ENCODE measurements around the gene PLAAT5. TPM values are rescaled to one million over a fixed set of nuclear protein-coding genes. Genes with fewer than 3 reads are reported as not detected.

PLAAT5 gene
- total RNA-seq, 1 donor from 2014 or later: 0.10 TPM

GRCh38 chr11:63520606-63521170, 29.7 kb upstream of the PLAAT5 start:
- Mint-ChIP-seq H3K4me3 (ENCODE audit: unreplicated experiment) (no peak overlapping the region), H3K27me3 (ENCODE audit: low read depth) (peaks cover 22% of the 10 kb centered on the region), H3K27ac (ENCODE audit: unreplicated experiment) (no peak overlapping the region), H3K9me3 (ENCODE audit: low read depth) (peaks cover 3% of the 10 kb centered on the region), H3K36me3 (ENCODE audit: low read depth) (peaks cover 2% of the 10 kb centered on the region), H3K4me1 (ENCODE audit: low read depth) (peaks cover 6% of the 10 kb centered on the region)
- no peak for DNase-seq (ENCODE audit: low spot score)
- TF ChIP-seq CTCF (IDR thresholded peaks at IDR 0.05): no peak

- no peak for DNase-seq (ENCODE audit: low spot score)
- Mint-ChIP-seq H3K27ac (ENCODE audit: unreplicated experiment) (no peak overlapping the region), H3K9me3 (ENCODE audit: low read depth) (peaks cover 2% of the 10 kb centered on the region), H3K4me1 (ENCODE audit: low read depth) (peaks cover 6% of the 10 kb centered on the region), H3K4me3 (ENCODE audit: unreplicated experiment) (no peak overlapping the region), H3K27me3 (ENCODE audit: low read depth) (peaks cover 14% of the 10 kb centered on the region), H3K36me3 (ENCODE audit: low read depth) (peaks cover under 1% of the 10 kb centered on the region)
- no peak for TF ChIP-seq CTCF (IDR thresholded peaks at IDR 0.05)
Observed at GRCh38 chr11:63518548-63518947, 27.6 kb upstream of the PLAAT5 start.

- Mint-ChIP-seq H3K27me3 (ENCODE audit: low read depth) (peaks cover 7% of the 10 kb centered on the region), H3K4me1 (ENCODE audit: low read depth) (peaks cover 6% of the 10 kb centered on the region), H3K27ac (ENCODE audit: unreplicated experiment) (no peak overlapping the region), H3K36me3 (ENCODE audit: low read depth) (no peaks in the 10 kb centered on the region), H3K4me3 (ENCODE audit: unreplicated experiment) (no peak overlapping the region), H3K9me3 (ENCODE audit: low read depth) (no peaks in the 10 kb centered on the region)
- DNase-seq (ENCODE audit: low spot score): no peak
- TF ChIP-seq CTCF (IDR thresholded peaks at IDR 0.05): no peak
Observed at GRCh38 chr11:63517156-63517555, 26.2 kb upstream of the PLAAT5 start.

- TF ChIP-seq CTCF (IDR thresholded peaks at IDR 0.05): no peak
- DNase-seq (ENCODE audit: low spot score): no peak
- Mint-ChIP-seq H3K27me3 (ENCODE audit: low read depth) (peaks cover 3% of the 10 kb centered on the region), H3K27ac (ENCODE audit: unreplicated experiment) (no peak overlapping the region), H3K36me3 (ENCODE audit: low read depth) (no peaks in the 10 kb centered on the region), H3K9me3 (ENCODE audit: low read depth) (no peaks in the 10 kb centered on the region), H3K4me3 (ENCODE audit: unreplicated experiment) (no peak overlapping the region), H3K4me1 (ENCODE audit: low read depth) (peaks cover 8% of the 10 kb centered on the region)
Observed at GRCh38 chr11:63516109-63516508, 25.1 kb upstream of the PLAAT5 start.

- Mint-ChIP-seq H3K4me3 (ENCODE audit: unreplicated experiment) (no peak overlapping the region), H3K4me1 (ENCODE audit: low read depth) (peaks cover 11% of the 10 kb centered on the region), H3K27ac (ENCODE audit: unreplicated experiment) (no peak overlapping the region), H3K36me3 (ENCODE audit: low read depth) (no peaks in the 10 kb centered on the region), H3K9me3 (ENCODE audit: low read depth) (no peaks in the 10 kb centered on the region), H3K27me3 (ENCODE audit: low read depth) (no peaks in the 10 kb centered on the region)
- no peak for DNase-seq (ENCODE audit: low spot score)
- TF ChIP-seq CTCF (IDR thresholded peaks at IDR 0.05): no peak
Observed at GRCh38 chr11:63512816-63513215, 21.8 kb upstream of the PLAAT5 start.
